HepG2 (cell line): ENCODE measurements around the gene CFAP206. TPM values are rescaled to one million over a fixed set of nuclear protein-coding genes. Genes with fewer than 3 reads are reported as not detected.

Experiments used
- ARID5B ChIP-seq: IDR thresholded peaks from 2 replicates; pipeline ENCODE4 v1.4.0; 2020; ENCODE audit warnings: mild to moderate bottlenecking, missing genetic modification reagents
- CBX2 ChIP-seq, 2 experiments: fragments of 200-600 bp in 1 of 2; sonication (generic); formaldehyde crosslinking in 1 of 2; IDR thresholded peaks; 2 replicates each; pipeline versions ENCODE4 v1.7.0 to v1.8.1; 2018 to 2022; ENCODE audit warnings: low read depth in 2 of 2, low read length in 1 of 2, mild to moderate bottlenecking in 1 of 2, missing genetic modification reagents in 1 of 2
- CC2D1A ChIP-seq: sonication (generic); formaldehyde crosslinking; IDR thresholded peaks from 2 replicates; pipeline ENCODE4 v1.8.1; 2023; ENCODE audit warnings: mild to moderate bottlenecking, missing genetic modification reagents
- DMAP1 ChIP-seq: IDR thresholded peaks from 2 replicates; pipeline ENCODE4 v1.6.1; 2016
- HMGXB3 ChIP-seq: sonication (generic); formaldehyde crosslinking; IDR thresholded peaks from 2 replicates; pipeline ENCODE4 v1.4.0; 2020; ENCODE audit warnings: missing genetic modification reagents, borderline replicate concordance
- HOXA3 ChIP-seq: sonication (generic); formaldehyde crosslinking; IDR thresholded peaks from 2 replicates; pipeline ENCODE4 v1.5.0; 2020; ENCODE audit warnings: missing genetic modification reagents
- JUND ChIP-seq: sonication (generic); formaldehyde crosslinking; IDR thresholded peaks from 2 replicates; pipeline ENCODE4 v1.8.0; 2022; ENCODE audit warnings: mild to moderate bottlenecking, missing genetic modification reagents
- NFKBIZ ChIP-seq: IDR thresholded peaks from 2 replicates; pipeline ENCODE4 v1.6.1; 2018; ENCODE audit warnings: missing genetic modification reagents, missing compliant biosample characterization
- NPAS2 ChIP-seq: sonication (generic); formaldehyde crosslinking; IDR thresholded peaks from 2 replicates; pipeline ENCODE4 v1.8.0; 2022; ENCODE audit warnings: mild to moderate bottlenecking, missing genetic modification reagents, borderline replicate concordance
- SRSF1 ChIP-seq: fragments of 200-400 bp; formaldehyde crosslinking; optimal IDR thresholded peaks from 2 replicates; pipeline ENCODE3; 2017; ENCODE audit warnings: mild to moderate bottlenecking, low read depth, low read length, moderate library complexity
- TFDP2 ChIP-seq: sonication (generic); formaldehyde crosslinking; IDR thresholded peaks from 2 replicates; pipeline ENCODE4 v1.4.0; 2020; ENCODE audit warnings: missing genetic modification reagents
- ZFP90 ChIP-seq: sonication (generic); formaldehyde crosslinking; IDR thresholded peaks from 2 replicates; pipeline ENCODE4 v1.8.0; 2022; ENCODE audit warnings: missing genetic modification reagents, mild to moderate bottlenecking, inconsistent platforms, borderline replicate concordance
- ZMYM3 ChIP-seq: sonication (generic); formaldehyde crosslinking; IDR thresholded peaks from 2 replicates; pipeline ENCODE4 v1.5.1; 2020; ENCODE audit warnings: mild to moderate bottlenecking, missing genetic modification reagents
- ZNF296 ChIP-seq: sonication (generic); formaldehyde crosslinking; conservative IDR thresholded peaks from 2 replicates; pipeline ENCODE4 v1.5.0; 2020; ENCODE audit warnings: mild to moderate bottlenecking, missing genetic modification reagents
- ZNF773 ChIP-seq: sonication (generic); formaldehyde crosslinking; IDR thresholded peaks from 2 replicates; pipeline ENCODE4 v1.4.0; 2020; ENCODE audit warnings: missing genetic modification reagents, borderline replicate concordance
- ZUFSP ChIP-seq: sonication (generic); formaldehyde crosslinking; IDR thresholded peaks from 2 replicates; pipeline ENCODE4 v1.9.0; 2021; ENCODE audit warnings: missing genetic modification reagents, mild to moderate bottlenecking, borderline replicate concordance
- polyA plus RNA-seq, 8 experiments: library from polyadenylated mRNA; depleted of rRNA in 3 of 8; stranded (reverse) in 7 of 8; unstranded in 1 of 8; fragments of >200 nt; fragmentation: Illumina TruSeq in 4 of 8; extraction: Trizol in 4 of 8; gene quantifications; 2 replicates each; pipeline versions ENCODE4 v1.2.1 to v1.2.3, GENCODE V29; 2011 to 2016; ENCODE audit warnings: low read depth in 4 of 8, missing spikeins in 1 of 8, mixed read lengths in 1 of 8; ENCODE audit not compliant: insufficient read depth in 1 of 8
- total RNA-seq, 5 experiments: library from RNA; depleted of rRNA; stranded (reverse); fragments of >200 nt; fragmentation: Illumina TruSeq; extraction: Trizol; gene quantifications; 2 replicates each; pipeline ENCODE4 v1.2.3, GENCODE V29; 2016; ENCODE audit warnings: low read depth in 1 of 5

Gene CFAP206
- total and polyA plus RNA-seq, 2 of the 13 experiments (the other 11 are each of a cell fraction or from before 2014, with no cell fraction given) = not detected

GRCh38 chr6:87472525-87473418 lies 65.0 kb downstream of the CFAP206 start, which contains the start of gene SLC35A1 (continued):
- TF ChIP-seq CBX2 (IDR thresholded peaks at IDR 0.05; ENCODE audit: low read depth, low read length) (no peak), CBX2 (CRISPR knock-in tag; IDR thresholded peaks at IDR 0.05; ENCODE audit: low read depth) (peak; percentile 29; the same call in 1 of the 2 replicates), JUND (CRISPR knock-in tag) (no peak), ZFP90 (CRISPR knock-in tag) (no peak; the same call in 1 of the 2 replicates), ZNF773 (CRISPR knock-in tag) (peak; percentile 86; the same call in 1 of the 2 replicates), DMAP1 (CRISPR knock-in tag) (peak; percentile 90), ARID5B (peak; percentile 41; the same call in 1 of the 2 replicates), TFDP2 (CRISPR knock-in tag) (no peak), CC2D1A (0 out of 2 replicates have a peak, but pooled peaks have one; percentile 63), ZUFSP (CRISPR knock-in tag) (no peak), ZNF296 (CRISPR knock-in tag) (peak; percentile 86; the same call in 1 of the 2 replicates), SRSF1 (no peak), HOXA3 (CRISPR knock-in tag) (peak; percentile 87), ZMYM3 (0 out of 2 replicates have a peak, but pooled peaks have one; percentile 41), NFKBIZ (CRISPR knock-in tag) (peak; percentile 75), HMGXB3 (CRISPR knock-in tag) (peak; percentile 73; the same call in 1 of the 2 replicates), NPAS2 (CRISPR knock-in tag) (0 out of 2 replicates have a peak, but pooled peaks have one; percentile 22)
